Cardiac fibroblast (primary cell): ENCODE data around the gene CELF4.

ENCODE experiments used
- DNase-seq, 2 donors: peaks; one replicate each; pipeline versions ENCODE4 v3.0.0 to v3.0.0-alpha.2; 2010; ENCODE audit warnings: low read depth in 2 of 2
- H3K4me3 ChIP-seq, 2 donors: replicated peaks in 1 of 2; 1 replicate in 1 of 2; 2 replicates in 1 of 2; pipeline ENCODE4 v1.5.1; 2011; ENCODE audit warnings: low read depth in 2 of 2, low read length in 2 of 2, mild to moderate bottlenecking in 2 of 2, moderate library complexity in 1 of 2
- TF ChIP-seq, protein P1 (sequence below): IDR thresholded peaks from one replicate; pipeline ENCODE4 v1.5.1; 2011; ENCODE audit warnings: low read depth, mild to moderate bottlenecking, low read length, inconsistent platforms

Gene CELF4

DNA sequence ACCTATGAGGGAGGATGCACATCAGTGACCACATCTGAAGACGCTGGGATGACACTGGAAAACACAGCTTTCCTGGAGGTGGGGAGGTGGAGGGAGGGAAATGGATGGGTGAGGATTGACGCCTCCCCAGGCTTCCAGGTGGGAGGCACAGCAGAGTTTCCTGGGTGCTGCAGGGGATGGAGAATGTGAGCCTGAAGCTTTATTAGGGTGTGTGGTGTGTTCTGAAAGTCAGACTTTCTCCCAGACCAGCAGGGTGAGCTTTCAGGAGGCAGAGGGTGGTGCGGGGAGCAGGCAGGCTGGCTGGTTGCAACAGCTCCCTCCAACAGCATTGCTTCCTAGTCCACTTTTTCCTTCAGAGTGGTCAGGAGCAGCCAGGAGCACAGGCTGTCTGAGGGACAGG lies 263.1 kb downstream of the CELF4 start:
- TF ChIP-seq, protein P1, sequence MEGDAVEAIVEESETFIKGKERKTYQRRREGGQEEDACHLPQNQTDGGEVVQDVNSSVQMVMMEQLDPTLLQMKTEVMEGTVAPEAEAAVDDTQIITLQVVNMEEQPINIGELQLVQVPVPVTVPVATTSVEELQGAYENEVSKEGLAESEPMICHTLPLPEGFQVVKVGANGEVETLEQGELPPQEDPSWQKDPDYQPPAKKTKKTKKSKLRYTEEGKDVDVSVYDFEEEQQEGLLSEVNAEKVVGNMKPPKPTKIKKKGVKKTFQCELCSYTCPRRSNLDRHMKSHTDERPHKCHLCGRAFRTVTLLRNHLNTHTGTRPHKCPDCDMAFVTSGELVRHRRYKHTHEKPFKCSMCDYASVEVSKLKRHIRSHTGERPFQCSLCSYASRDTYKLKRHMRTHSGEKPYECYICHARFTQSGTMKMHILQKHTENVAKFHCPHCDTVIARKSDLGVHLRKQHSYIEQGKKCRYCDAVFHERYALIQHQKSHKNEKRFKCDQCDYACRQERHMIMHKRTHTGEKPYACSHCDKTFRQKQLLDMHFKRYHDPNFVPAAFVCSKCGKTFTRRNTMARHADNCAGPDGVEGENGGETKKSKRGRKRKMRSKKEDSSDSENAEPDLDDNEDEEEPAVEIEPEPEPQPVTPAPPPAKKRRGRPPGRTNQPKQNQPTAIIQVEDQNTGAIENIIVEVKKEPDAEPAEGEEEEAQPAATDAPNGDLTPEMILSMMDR, result no peak
- no peak overlapping the region for H3K4me3 ChIP-seq

DNA sequence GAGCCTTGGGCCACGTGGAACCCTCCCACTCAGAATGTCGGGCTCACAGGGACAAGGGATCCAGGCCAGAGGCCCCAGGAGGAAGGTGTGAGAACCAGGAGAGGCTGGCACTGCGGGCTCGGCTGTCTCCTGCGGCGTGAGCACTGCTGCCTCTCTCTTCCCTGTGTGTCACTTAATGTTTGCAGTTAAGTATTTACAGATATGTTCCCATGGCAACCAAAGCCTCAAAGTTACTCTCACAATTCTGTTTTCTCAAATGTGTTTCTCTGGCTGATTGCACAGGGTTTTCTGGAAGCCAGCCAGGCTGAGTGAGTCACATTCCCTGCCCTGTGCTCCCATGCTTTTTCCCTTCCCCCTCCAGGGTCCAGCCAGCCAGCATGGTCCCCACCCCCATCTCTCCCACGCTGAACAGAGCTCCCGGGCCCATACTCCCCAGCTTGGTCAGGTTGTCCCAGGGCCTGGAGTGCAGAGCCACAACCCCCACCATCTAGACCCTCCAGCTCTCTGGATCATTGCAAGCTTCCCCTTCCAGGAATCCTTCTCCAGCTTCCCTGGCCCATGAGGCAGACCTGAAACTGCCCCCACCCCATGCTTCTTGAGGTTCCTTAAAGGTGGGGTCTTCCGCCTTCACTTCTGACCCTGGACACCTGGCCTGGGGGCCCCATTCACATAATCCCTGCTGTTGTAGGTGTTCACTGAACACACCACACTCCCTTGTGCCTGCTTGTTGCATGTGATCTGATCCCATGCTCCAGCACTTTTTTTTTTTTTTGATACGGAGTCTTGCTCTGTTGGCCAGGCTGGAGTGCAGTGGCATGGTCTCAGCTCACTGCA lies 265.9 kb downstream of the CELF4 start:
- peak; percentile 92 to 99 for DNase-seq
- H3K4me3 ChIP-seq, result no peak overlapping the region
- TF ChIP-seq, protein P1, result no peak

More for the DNA sequence above, 263.1 kb downstream of the CELF4 start:
- no peak for DNase-seq

DNA sequence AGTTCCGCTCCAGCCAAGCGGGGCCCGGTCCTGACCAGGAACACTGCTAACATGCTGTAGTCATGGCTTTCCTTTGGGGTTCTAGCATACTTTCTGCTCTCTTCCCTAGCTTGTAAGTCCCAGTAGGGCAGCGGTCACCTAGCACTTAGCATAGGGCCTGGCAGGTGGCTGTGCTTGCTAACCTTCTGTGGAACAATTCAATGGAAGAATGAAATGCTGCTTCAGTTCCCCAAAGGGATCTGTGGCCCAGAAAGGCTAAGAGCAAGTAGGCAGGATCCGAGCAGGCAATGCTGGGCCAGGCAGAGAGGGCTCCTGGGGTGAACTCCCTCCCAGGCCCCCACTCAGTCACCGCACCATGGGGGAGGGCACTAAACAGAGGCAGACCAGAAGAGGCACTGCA lies 266.8 kb downstream of the CELF4 start:
- no peak overlapping the region for H3K4me3 ChIP-seq
- TF ChIP-seq, protein P1, result no peak
- DNase-seq, result no peak

DNA sequence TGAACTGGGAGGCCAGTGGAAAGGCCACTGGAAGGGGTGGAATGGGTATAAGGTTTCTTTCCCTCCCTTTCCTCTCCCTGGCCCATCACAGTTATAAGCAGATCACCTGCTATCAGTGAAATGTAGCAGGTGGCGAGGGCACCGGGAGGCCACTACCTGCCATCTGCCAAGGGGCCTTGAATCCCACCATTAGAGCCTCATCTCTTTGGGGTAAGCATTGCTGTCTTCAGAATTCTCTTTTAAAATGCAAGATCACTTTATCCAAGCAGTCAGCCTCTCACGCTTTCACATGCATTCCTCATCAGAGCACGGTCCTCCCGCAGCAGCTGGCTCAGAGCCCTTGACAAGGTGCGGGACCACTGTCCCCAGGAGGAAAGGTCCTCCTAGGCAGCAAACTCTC lies 268.5 kb downstream of the CELF4 start:
- no peak for DNase-seq
- H3K4me3 ChIP-seq, result no peak overlapping the region
- TF ChIP-seq, protein P1, result no peak

DNA sequence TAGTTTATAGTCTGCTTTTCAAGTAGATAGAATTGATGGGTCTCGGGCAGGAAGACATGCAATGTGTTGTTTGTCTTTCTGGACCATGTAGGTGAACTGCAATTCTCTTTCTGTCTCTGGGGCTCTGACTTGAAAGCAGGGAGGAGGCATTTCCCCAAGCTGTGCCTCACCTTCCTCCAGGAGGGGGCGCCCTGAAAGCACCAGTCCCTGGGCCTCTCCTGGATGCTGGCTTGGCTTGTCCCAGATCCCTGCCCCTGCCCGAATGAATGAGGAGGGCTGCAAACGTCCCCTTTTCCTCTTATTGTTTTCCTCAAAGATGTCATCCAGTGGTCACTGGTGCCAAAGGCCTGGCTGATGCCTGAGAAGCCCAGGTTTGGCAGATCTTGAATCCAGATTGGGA lies 270.6 kb downstream of the CELF4 start:
- peak in 1 of 2 donors; percentile 17 for DNase-seq
- no peak overlapping the region for H3K4me3 ChIP-seq
- TF ChIP-seq, protein P1, result no peak

DNA sequence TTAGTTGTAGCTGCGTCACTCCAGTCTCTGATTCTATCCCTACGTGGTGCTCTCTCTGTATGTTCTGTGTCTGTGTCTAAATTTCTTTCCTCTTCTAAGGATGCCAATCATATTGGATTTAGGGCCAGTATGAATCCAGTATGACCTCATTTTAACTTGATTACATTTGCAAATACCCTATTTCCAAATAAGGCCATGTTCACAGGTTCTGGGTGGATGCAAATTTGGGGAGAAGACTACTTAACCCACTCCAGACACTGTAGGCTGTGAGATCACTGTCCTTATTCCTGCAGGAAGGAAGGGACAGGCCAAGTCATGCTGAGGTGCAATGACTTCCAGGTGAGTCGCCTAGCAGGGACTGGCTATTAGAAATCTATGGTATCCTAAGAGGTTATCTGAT lies 272.2 kb downstream of the CELF4 start:
- TF ChIP-seq, protein P1, result no peak
- no peak overlapping the region for H3K4me3 ChIP-seq
- no peak for DNase-seq

DNA sequence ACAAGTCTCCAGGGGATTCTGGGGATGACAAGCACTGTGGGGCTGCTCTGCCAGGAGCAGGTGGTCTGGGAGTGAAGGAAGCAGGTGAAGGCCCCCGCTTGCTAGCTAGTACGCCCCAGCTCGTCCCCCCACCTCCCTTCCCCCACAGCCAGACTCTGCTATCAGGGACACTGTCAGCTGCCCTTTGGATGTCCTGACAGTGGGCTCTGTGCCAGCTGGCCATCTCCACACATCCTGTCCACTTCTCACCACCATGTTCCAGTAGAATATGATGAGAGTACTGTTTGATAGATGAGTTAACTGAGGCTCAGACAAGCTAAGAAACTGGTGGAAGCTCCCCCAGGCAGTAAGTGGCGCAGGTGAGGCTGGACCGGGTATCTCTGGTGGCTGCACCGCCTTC lies 276.2 kb downstream of the CELF4 start:
- DNase-seq, result no peak
- TF ChIP-seq, protein P1, result no peak
- no peak overlapping the region for H3K4me3 ChIP-seq
